Thoracic aorta (tissue), 2 donors: ENCODE results near the gene GATA1. TPM values are rescaled to one million over a fixed set of nuclear protein-coding genes. Genes with fewer than 3 reads are reported as not detected.

ENCODE experiments used
- ATAC-seq: fragments of 150-250 bp; one replicate; pipeline ENCODE4 v1.8.0; 2017; ENCODE audit warnings: low read depth; ENCODE audit not compliant: insufficient number of reproducible peaks, low FRiP score
- DNase-seq: peaks from one replicate; pipeline ENCODE4 v3.0.0-alpha.2; 2020; ENCODE audit warnings: low spot score
- H3K27ac ChIP-seq, 2 donors: fragments of 200-600 bp; sonication (generic); 1 replicate in 1 of 2; 2 replicates in 1 of 2; pipeline ENCODE4 v1.5.1; 2016; ENCODE audit warnings: mild to moderate bottlenecking in 2 of 2, moderate library complexity in 2 of 2
- H3K27me3 ChIP-seq: fragments of 200-600 bp; sonication (generic); replicated peaks from 2 replicates; pipeline ENCODE4 v1.6.0; 2016; ENCODE audit warnings: mild to moderate bottlenecking; ENCODE audit not compliant: insufficient read depth
- H3K36me3 ChIP-seq: fragments of 200-600 bp; sonication (generic); one replicate; pipeline ENCODE4 v1.5.1; 2016
- H3K4me1 ChIP-seq, 2 donors: fragments of 200-600 bp; sonication (generic); 1 replicate in 1 of 2; 2 replicates in 1 of 2; pipeline versions ENCODE4 v1.5.1 to v1.6.0; 2016; ENCODE audit warnings: low read depth in 2 of 2, mild to moderate bottlenecking in 1 of 2; ENCODE audit not compliant: control insufficient read depth in 1 of 2
- H3K4me3 ChIP-seq: fragments of 200-600 bp; sonication (generic); 2 replicates; pipeline ENCODE4 v1.5.1; 2016; ENCODE audit warnings: mild to moderate bottlenecking
- H3K9me3 ChIP-seq: fragments of 200-600 bp; sonication (generic); 2 replicates; pipeline ENCODE4 v1.5.1; 2016
- total RNA-seq, 2 donors: library from RNA; depleted of rRNA; stranded (reverse); fragments of >200 nt; gene quantifications; one replicate each; pipeline versions ENCODE4 v1.1.0 to v1.2.3, GENCODE V29; 2016
- TF ChIP-seq, protein P1 (sequence below): fragments of 200-600 bp; sonication (generic); IDR thresholded peaks from one replicate; pipeline ENCODE4 v1.5.1; 2019; ENCODE audit warnings: antibody characterized with exemption

Gene GATA1
- total RNA-seq, 2 donors from 2014 or later = 1.4 TPM; not detected in 1

DNA sequence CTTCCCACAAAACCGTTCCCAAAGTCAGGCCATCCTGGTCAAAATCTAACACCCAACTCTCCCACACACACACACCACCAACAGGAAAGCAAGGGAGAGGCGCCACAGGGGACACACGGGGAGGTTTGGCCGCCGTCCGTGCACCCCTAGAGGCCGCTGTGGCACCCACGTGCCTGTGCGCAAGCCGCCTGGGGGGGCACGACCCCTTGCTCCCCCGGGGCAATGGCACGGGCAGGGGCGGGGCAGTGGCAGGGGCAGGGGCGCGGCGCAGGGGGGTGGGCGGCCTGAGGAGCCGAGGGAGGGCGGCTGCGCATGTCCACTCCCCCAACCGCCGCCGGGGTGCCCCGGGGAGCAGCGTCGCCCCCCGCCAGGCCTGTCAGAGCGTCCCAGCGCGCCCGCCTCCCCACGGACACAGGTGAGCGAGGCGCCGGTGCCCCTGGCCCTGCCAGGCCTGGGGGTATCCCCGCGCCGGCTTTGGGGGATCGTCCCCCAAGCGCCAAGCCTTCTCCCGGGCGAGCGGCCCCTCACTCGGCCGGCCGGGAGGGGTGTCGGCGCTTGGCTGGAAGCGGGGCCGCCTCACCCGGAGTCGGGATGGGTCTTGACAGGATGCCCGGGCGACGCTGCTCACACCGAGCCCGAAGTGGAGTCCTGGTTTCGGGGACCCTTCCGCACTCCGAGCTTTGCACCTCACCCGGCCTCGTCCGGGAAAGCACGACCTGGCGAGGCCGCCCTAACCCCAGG is 39.9 kb downstream of the GATA1 start, which contains the start of gene ERAS:
TSS of gene ERAS (plus strand) at position 379 of the 741 bp plus-strand sequence. CDS start 2,611 bp downstream, outside the sequence.
- no peaks in the 10 kb centered on the region for H3K9me3 ChIP-seq
- no peak for ATAC-seq
- no peak within 1 kb of the TSS for H3K27ac ChIP-seq
- H3K36me3 ChIP-seq = no peaks in the 10 kb centered on the region
- H3K4me3 ChIP-seq = no peak within 1 kb of the TSS
- H3K4me1 ChIP-seq = no peaks in the 10 kb centered on the region
- H3K27me3 ChIP-seq = no peaks in the 10 kb centered on the region
- TF ChIP-seq, protein P1, sequence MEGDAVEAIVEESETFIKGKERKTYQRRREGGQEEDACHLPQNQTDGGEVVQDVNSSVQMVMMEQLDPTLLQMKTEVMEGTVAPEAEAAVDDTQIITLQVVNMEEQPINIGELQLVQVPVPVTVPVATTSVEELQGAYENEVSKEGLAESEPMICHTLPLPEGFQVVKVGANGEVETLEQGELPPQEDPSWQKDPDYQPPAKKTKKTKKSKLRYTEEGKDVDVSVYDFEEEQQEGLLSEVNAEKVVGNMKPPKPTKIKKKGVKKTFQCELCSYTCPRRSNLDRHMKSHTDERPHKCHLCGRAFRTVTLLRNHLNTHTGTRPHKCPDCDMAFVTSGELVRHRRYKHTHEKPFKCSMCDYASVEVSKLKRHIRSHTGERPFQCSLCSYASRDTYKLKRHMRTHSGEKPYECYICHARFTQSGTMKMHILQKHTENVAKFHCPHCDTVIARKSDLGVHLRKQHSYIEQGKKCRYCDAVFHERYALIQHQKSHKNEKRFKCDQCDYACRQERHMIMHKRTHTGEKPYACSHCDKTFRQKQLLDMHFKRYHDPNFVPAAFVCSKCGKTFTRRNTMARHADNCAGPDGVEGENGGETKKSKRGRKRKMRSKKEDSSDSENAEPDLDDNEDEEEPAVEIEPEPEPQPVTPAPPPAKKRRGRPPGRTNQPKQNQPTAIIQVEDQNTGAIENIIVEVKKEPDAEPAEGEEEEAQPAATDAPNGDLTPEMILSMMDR = no peak
- DNase-seq = no peak

DNA sequence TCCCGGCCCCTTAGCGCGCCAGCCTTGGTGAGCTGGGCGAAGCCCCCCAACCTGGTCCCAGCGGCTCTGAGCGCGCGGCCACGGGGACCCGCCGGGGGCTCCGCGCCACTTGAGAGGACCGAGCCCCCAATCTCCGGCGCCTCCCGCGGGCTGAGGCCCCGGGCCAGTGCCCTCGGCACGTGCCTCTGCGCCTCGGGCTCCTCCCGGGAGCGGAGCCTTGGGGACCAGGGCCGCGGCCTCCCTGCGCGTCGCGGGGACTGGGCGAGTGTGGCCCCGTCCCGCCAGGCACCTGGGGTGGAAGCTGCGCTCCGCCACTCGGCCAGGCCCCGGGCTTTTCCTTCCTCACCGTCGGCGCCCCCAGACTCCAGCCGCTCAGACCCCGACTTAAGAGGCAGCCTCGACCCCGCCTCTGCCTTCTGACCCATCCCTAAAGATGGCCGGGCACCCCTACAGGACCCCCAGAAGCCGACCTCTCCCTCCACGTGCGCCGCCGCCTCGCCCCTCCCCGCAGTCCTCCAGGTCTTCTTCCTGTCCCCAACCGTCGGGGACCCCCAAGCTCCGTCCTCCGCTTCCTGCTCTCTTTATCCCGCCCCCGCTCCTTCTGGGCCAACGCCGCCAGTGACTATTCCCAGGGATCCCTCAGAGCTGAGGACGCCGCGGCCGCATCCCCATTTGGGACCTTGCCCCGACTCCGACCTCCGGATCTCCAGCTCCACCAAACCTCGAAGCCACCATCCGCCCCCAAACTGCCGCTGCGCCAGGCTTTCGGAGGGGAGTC is 40.7 kb downstream of the GATA1 start:
- H3K9me3 ChIP-seq = no peaks in the 10 kb centered on the region
- TF ChIP-seq, protein P1 = no peak
- no peak overlapping the region for H3K27ac ChIP-seq
- no peaks in the 10 kb centered on the region for H3K4me1 ChIP-seq
- no peaks in the 10 kb centered on the region for H3K36me3 ChIP-seq
- ATAC-seq = no peak
- no peaks in the 10 kb centered on the region for H3K27me3 ChIP-seq
- no peak overlapping the region for H3K4me3 ChIP-seq
- no peak for DNase-seq

DNA sequence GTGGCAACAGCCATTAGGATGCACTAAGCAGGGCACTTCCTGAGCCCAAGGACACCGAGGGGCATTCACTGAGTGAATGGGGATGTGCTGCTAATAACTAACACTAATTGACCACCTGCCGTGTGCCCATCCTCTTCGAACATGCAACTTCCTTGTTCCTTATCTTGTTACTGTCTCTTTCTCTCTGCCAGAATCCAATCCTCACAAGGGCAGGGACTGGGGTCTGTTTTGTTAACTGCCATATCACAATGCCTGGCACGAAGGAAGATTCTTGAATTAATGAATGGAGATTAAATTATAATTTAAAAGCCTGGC is 41.2 kb downstream of the GATA1 start:
- no peak overlapping the region for H3K4me3 ChIP-seq
- H3K9me3 ChIP-seq = no peaks in the 10 kb centered on the region
- DNase-seq (no peak), ATAC-seq (no peak)
- no peaks in the 10 kb centered on the region for H3K27me3 ChIP-seq
- TF ChIP-seq, protein P1 = no peak
- no peak overlapping the region for H3K27ac ChIP-seq
- H3K36me3 ChIP-seq = no peaks in the 10 kb centered on the region
- no peaks in the 10 kb centered on the region for H3K4me1 ChIP-seq

DNA sequence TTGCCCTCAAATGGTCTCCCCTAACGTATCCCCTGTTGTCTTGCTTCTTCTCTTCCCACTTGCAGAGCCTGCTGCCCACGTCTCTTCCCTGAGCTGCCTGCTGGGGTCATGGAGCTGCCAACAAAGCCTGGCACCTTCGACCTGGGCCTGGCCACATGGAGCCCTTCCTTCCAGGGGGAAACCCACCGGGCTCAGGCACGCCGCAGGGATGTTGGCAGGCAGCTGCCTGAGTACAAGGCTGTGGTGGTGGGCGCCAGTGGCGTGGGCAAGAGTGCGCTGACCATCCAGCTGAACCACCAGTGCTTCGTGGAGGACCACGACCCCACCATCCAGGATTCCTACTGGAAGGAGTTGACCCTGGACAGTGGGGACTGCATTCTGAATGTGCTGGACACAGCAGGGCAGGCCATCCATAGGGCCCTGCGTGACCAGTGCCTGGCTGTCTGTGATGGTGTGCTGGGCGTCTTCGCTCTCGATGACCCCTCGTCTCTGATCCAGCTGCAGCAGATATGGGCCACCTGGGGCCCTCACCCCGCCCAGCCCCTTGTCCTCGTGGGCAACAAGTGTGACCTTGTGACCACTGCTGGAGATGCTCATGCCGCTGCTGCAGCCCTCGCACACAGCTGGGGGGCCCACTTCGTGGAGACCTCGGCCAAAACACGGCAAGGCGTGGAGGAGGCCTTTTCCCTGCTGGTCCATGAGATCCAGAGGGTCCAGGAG is 42.8 kb downstream of the GATA1 start:
- ATAC-seq = no peak
- no peaks in the 10 kb centered on the region for H3K4me1 ChIP-seq

More for the DNA sequence above, 42.8 kb downstream of the GATA1 start:
- H3K36me3 ChIP-seq = no peaks in the 10 kb centered on the region
- TF ChIP-seq, protein P1 = no peak
- DNase-seq = no peak
- H3K4me3 ChIP-seq = no peak overlapping the region
- no peaks in the 10 kb centered on the region for H3K27me3 ChIP-seq
- no peaks in the 10 kb centered on the region for H3K9me3 ChIP-seq
- no peak overlapping the region for H3K27ac ChIP-seq
